HG02759 (cell line): ENCODE data around the gene MUL1.

Experiments
- ATAC-seq: cut with Tn5 transposase; IDR thresholded peaks from one replicate; pipeline ENCODE4 v1.9.1; 2021; ENCODE audit warnings: mild to moderate bottlenecking, moderate library complexity; ENCODE audit not compliant: unreplicated experiment

MUL1 gene

GRCh38 chr1:20486457-20487235 lies 21.3 kb downstream of the MUL1 start:
- ATAC-seq = no peak

GRCh38 chr1:20485527-20486456 lies 22.2 kb downstream of the MUL1 start, which contains the start of gene CAMK2N1:
TSS of gene CAMK2N1 (minus strand) at chr1:20486210. CDS start at chr1:20485379, 831 bp downstream.
- ATAC-seq = no peak

DNA sequence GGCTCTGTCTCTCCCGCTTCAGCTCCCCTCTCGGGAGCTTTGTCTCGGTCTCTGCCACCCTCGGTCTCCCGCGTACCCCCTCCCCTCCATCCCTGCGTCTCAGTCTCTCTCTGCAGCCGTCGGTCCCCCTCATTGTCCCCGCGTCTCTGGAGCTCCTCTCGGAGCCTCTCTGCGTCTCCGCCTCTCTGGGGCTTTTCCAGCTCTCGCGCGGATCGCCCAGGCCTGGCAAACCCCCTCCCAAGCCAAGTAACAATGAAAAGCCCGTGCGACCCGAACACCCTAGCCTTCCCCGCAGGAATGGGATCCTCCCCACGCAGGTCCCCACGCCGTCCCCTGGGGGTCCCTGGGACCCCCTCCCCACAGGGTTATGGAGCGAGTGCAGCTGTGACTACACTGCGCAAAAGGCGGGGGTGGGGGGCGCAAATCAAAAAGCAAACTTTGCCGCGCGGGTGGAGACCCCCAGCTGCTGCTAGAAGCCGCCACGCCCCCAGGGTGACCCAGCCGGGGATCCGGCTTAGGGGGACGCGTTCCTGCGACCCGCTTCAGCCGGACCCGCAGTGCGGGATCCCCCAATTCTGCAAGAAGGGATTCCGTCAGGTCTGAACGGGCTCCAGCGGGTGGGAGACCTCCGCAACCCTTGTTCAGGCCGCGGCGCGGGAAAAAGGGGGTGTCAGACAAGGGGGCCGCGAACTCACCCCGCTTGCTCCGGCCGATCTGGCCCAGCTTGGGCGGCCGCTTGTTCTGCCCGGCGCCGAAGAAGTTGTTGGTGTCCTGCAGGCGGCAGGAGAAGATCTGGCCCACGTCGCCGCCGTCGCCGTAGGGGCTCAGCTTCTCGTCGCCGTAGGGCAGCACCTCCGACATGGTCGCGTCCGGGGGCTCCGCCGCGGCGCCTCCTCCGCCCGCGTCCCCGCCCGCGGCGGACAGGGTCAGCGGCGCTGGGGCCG lies 23.2 kb downstream of the MUL1 start:
- ATAC-seq = no peak

DNA sequence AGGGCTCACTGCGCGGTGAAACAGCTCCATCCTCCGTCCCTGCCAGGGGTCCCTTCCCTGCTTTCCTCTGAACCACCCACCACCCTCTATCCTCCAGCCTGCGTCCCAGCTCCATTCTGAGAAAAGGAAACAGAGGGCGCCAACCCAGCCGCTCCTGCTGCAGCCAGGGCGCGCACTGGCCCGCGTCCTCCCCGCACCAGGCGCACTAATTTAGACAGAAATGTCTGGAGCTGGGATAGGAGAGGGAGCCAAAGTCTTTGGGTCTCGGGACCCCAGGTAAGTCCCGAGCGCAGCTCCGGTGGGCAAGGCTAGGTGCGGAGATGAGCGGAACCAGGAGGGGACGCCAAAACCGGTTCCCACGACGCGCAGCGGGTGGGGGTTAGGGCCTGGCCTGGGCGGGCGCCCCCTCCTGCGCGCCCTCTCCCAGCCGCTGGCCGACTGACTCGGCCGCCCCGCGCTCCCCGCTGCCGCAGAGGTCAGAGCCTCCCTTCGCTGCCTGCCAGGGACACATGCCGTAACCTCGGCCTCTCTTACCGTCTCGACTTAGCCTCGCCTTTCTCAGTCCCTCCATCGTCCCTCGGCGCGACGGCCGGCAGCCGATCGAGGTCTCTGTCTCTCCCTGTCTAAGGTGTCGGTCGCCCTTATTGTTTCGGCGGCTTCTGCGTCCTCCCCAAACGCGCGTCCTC lies 24.0 kb downstream of the MUL1 start:
- ATAC-seq = no peak

GRCh38 chr1:20483098-20483832 lies 24.7 kb downstream of the MUL1 start:
- ATAC-seq = no peak

DNA sequence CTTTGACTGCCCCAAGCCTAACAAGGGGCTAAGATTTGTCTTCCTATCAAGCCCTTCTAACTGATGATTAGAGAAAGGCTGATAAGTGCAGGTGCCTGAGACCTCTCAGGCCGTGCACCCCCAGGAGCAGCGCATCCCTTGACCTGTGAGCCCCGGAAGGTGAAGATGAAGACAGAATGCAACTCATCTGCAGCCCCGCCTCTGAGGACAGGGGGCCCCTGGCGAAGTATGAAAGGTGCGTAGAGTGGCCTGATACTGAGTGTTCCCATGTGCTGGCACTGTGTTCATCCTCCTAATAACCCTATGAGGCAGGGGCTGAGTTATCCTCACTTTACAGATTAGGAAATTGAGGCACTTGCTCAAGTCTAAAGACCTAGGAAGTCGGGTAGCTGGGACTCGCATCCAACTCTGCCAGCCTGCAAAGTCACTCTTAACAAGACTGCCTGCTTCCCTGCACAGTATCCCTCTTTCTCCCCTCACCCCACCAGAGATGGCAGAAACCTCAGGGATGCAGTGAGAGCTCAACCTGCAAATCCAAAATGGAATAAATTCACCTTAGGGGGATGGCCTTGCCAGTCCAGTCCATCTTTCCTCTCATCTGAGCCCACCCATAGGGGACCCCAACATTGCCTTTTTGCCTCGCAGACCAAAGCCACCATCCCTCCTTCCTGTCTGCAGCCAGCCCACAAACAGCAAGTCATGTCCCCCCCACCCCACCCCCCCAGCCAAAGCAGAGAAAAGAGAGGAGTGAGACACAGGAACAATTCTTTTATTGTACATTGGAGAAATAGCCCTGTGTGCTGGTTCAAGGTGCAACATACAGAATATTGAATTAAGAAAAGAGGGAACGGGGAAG lies 26.1 kb downstream of the MUL1 start:
- no peak for ATAC-seq

DNA sequence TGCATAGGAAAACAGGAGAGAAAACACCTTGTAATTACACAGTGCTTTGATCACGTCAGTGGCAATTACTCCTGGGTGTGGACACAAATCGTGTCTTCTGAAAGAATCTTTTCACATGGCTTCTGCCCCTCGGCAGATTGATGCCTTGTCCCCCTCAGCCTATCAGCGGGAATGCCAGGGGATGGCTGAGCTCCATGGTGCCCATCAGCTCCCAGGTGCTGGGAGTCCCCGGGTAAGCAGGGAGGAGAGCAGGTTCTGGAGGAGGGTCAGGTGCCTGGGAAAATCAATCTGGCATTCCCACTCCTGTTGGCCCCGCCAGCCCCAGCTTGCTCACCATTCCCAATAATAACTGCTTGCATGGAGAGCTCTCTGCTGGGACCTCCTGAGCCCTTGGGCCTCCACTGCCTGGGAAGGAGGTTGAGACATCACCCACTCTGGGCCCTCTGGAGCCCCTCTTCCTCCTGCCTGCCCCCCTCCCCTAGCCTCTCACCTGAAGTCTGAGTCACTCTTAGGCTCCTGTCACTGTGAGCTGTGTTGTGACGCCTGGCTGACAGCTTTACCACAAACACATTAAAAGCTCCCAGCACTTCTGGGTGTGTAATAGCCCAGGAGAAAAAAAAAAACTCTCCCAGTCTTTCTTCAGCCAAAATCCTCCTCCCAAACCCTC lies 26.9 kb downstream of the MUL1 start:
- no peak for ATAC-seq

DNA sequence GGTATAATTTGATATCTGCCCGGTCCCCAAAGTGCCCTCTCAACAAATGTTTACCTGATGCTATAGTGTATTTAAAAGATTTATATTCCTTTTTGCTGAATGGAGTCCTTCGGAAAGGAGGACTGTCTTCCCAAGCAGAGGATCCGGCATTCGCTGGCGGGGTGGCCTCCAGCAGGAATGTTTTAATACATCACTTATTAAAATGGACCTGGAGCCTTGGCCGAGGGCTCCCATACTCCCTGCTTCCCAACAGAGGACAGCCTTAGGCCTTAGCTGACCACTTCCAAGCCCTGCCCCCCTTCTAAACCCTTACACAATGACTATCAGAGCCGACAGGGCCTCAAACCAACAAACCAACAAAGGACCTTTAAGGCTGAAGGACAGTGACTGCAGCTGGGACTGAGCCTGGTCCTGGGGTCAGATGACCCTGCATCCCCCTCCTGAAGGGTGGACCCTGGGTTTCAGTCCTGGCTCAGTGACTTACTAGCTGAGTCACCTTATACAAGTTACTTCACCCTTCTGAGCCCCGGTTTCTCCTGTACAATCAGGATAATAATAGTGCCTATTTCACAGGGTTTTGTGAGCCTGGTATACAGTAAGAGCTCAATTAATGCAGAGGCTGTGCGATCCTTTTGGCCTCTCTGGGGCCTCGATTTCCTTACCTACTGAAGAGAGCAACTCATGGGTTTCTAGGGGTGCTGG lies 27.6 kb downstream of the MUL1 start:
- ATAC-seq = no peak

DNA sequence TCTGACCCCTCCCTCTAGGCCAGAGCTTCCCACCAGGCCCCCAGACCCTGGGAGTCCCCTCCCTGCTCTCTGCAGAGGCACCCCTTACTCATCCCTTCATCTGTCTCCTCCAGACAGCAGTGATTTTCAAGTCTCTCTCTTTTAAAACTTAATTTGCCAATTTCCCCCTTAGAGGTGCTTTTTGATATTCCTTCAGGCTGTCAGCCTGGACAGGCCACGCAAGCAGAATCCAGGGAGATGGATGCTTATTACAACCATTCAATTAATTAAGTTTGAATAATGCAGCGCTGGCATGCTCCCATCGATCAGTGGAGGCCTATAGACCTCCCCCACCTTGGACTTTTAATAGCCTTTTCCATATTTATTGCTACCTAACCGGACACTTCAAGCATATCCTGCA lies 28.1 kb downstream of the MUL1 start:
- no peak for ATAC-seq

- ATAC-seq = no peak
Measured at GRCh38 chr1:20478057-20478635, 29.8 kb downstream of the MUL1 start.

- no peak for ATAC-seq
Measured at GRCh38 chr1:20477348-20478056, 30.4 kb downstream of the MUL1 start.

- ATAC-seq = no peak
Measured at GRCh38 chr1:20476265-20477038, 31.5 kb downstream of the MUL1 start.

DNA sequence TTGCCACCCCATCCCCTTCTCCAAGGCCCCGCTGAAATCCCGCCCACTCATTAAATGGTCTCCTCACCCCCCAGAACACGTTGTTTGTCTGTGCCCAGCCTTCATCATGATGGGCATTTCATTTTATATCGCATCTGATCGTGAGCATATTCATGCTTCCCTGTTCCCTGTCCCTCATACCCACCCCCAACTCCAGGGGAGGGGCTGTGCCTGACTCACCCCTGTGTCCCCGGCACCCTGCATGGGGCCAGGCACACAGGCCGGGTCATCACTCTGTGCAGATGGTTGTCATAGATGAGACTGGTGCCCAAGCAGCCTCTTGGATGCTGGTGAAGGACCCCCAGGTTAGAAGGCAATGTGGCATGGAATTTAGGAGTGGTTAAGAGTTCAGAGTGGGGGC lies 33.0 kb downstream of the MUL1 start:
- ATAC-seq = no peak

- no peak for ATAC-seq
Measured at GRCh38 chr1:20474333-20474975, 33.5 kb downstream of the MUL1 start.

GRCh38 chr1:20473894-20474293 lies 34.1 kb downstream of the MUL1 start:
- ATAC-seq = no peak
